ENCODE data around the gene SH3D19. TPM values are rescaled to one million over a fixed set of nuclear protein-coding genes. Genes with fewer than 3 reads are reported as not detected.
"Not testable (repeated sequence)": the region's sequence is repeated elsewhere in the genome, so short reads cannot be mapped to it uniquely, and the experiment has no call there.

Gene SH3D19
- polyA plus RNA-seq, 1 donor: 68.5 TPM

DNA sequence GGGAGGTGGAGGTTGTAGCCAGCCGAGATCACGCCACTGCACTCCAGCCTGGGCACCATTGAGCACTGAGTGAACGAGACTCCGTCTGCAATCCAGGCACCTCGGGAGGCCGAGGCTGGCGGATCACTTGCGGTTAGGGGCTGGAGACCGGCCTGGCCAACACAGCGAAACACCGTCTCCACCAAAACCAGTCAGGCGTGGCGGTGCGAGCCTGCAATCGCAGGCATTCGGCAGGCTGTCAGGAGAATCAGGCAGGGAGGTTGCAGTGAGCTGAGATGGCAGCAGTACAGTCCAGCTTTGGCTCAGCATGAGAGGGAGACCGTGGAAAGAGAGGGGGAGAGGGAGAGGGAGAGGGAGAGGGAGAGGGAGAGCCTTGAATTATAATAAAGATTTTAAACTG is 69.7 kb downstream of the SH3D19 start:
- H3K36me3 ChIP-seq (ENCODE audit: control insufficient read depth, insufficient read depth, low read length); DNase-seq; H3K27ac ChIP-seq (ENCODE audit: low read length); H3K9me3 ChIP-seq (ENCODE audit: control insufficient read depth, low read depth, low read length); H3K4me1 ChIP-seq (ENCODE audit: control insufficient read depth, insufficient read depth, low read length); H3K27me3 ChIP-seq (ENCODE audit: control insufficient read depth, insufficient read depth, low read length); H3K4me3 ChIP-seq (ENCODE audit: low read length): not testable (repeated sequence)
- no CpG with 5 or more reads among the region's 17 CpGs for WGBS (ENCODE audit: insufficient coverage, low lambda C conversion rate)

- no CpG with 5 or more reads among the region's 28 CpGs for WGBS (ENCODE audit: insufficient coverage, low lambda C conversion rate)
- not testable (repeated sequence) for H3K36me3 ChIP-seq (ENCODE audit: control insufficient read depth, insufficient read depth, low read length); H3K9me3 ChIP-seq (ENCODE audit: control insufficient read depth, low read depth, low read length); DNase-seq; H3K27ac ChIP-seq (ENCODE audit: low read length); H3K4me1 ChIP-seq (ENCODE audit: control insufficient read depth, insufficient read depth, low read length); H3K4me3 ChIP-seq (ENCODE audit: low read length); H3K27me3 ChIP-seq (ENCODE audit: control insufficient read depth, insufficient read depth, low read length)
Observed at GRCh38 chr4:151255226-151255625, 70.2 kb downstream of the SH3D19 start.

DNA sequence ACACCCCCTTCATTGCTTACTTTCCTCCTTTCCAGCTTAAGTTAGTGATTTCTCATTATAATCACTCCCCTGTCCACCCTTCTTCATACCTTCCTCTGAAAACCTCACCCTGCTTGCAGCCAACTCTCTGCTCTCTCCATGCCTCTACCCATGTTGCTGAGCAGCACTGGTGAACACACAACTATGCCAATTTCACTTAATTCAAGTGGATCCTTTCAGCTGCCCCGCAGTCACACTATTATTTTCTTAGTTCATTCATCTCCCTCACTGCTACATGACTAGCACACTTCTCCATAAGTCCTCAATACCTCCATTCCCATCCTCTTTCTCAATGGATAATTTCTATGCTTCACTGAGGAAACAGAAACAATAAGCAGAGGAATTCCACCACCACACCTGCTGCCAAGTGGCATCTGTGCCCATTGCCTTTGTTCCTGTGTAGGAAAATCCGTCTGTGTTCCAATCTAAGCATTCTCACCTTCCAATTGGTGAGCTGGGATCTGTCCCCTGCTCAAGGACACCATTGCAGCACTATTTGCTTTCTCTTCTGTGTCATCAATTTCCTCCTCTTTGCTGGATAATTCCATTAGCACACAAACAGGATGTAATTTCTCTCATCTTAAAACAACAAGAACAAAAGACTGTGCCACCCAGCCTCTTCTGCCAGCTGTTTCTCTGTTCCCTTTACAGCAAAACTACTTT is 73.7 kb downstream of the SH3D19 start:
- no CpG with 5 or more reads among the region's 2 CpGs for WGBS (ENCODE audit: insufficient coverage, low lambda C conversion rate)
- Histone ChIP-seq H3K27me3 (ENCODE audit: control insufficient read depth, insufficient read depth, low read length) (no peaks in the 10 kb centered on the region), H3K4me3 (ENCODE audit: low read length) (no peak overlapping the region), H3K36me3 (ENCODE audit: control insufficient read depth, insufficient read depth, low read length) (no peaks in the 10 kb centered on the region), H3K4me1 (ENCODE audit: control insufficient read depth, insufficient read depth, low read length) (peaks cover 4% of the 10 kb centered on the region), H3K9me3 (ENCODE audit: control insufficient read depth, low read depth, low read length) (peaks cover 5% of the 10 kb centered on the region), H3K27ac (ENCODE audit: low read length) (no peak overlapping the region)
- no peak for DNase-seq

- H3K27ac ChIP-seq (ENCODE audit: low read length): no peak overlapping the region
- peaks cover 2% of the 10 kb centered on the region for H3K9me3 ChIP-seq (ENCODE audit: control insufficient read depth, low read depth, low read length)
- no peak for DNase-seq
- WGBS (ENCODE audit: insufficient coverage, low lambda C conversion rate): no CpG with 5 or more reads among the region's 5 CpGs
- H3K4me1 ChIP-seq (ENCODE audit: control insufficient read depth, insufficient read depth, low read length): peaks cover 4% of the 10 kb centered on the region
- no peaks in the 10 kb centered on the region for H3K27me3 ChIP-seq (ENCODE audit: control insufficient read depth, insufficient read depth, low read length)
- no peak overlapping the region for H3K4me3 ChIP-seq (ENCODE audit: low read length)
- H3K36me3 ChIP-seq (ENCODE audit: control insufficient read depth, insufficient read depth, low read length): no peaks in the 10 kb centered on the region
Observed at GRCh38 chr4:151250706-151251105, 74.7 kb downstream of the SH3D19 start.

DNA sequence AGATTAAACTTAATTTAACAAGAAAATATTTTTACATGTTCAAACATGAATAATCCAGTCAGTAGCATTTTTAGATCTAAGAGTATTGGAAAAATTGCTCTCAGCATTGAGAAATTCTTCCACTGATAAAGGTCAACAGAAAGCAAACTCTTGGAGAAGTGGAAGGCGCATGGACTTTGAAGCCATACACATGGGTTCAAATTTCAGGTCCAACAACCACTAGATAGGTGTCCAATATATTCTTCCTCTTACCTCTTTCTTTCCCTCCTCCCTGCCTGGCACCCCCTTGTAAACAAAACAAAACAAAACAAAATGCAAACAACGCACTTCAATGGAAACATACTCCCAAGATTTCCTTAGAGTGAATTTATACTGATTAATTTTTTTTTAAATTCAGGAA is 76.9 kb downstream of the SH3D19 start:
- Histone ChIP-seq H3K4me1 (ENCODE audit: control insufficient read depth, insufficient read depth, low read length) (peaks cover 4% of the 10 kb centered on the region), H3K9me3 (ENCODE audit: control insufficient read depth, low read depth, low read length) (no peaks in the 10 kb centered on the region), H3K27me3 (ENCODE audit: control insufficient read depth, insufficient read depth, low read length) (no peaks in the 10 kb centered on the region), H3K4me3 (ENCODE audit: low read length) (no peak overlapping the region), H3K27ac (ENCODE audit: low read length) (peak overlapping the region; percentile 20), H3K36me3 (ENCODE audit: control insufficient read depth, insufficient read depth, low read length) (no peaks in the 10 kb centered on the region)
- 100% methylated on average over 1 of the region's 2 CpGs for WGBS (ENCODE audit: insufficient coverage, low lambda C conversion rate)
- DNase-seq: peak in 1 of 2 donors; percentile 61

GRCh38 chr4:151247395-151247794 is 78.0 kb downstream of the SH3D19 start:
- no peak for DNase-seq
- Histone ChIP-seq H3K9me3 (ENCODE audit: control insufficient read depth, low read depth, low read length) (no peaks in the 10 kb centered on the region), H3K4me1 (ENCODE audit: control insufficient read depth, insufficient read depth, low read length) (peaks cover 6% of the 10 kb centered on the region), H3K4me3 (ENCODE audit: low read length) (no peak overlapping the region), H3K36me3 (ENCODE audit: control insufficient read depth, insufficient read depth, low read length) (no peaks in the 10 kb centered on the region), H3K27ac (ENCODE audit: low read length) (no peak overlapping the region), H3K27me3 (ENCODE audit: control insufficient read depth, insufficient read depth, low read length) (no peaks in the 10 kb centered on the region)
- WGBS (ENCODE audit: insufficient coverage, low lambda C conversion rate): no CpG with 5 or more reads among the region's 2 CpGs

DNA sequence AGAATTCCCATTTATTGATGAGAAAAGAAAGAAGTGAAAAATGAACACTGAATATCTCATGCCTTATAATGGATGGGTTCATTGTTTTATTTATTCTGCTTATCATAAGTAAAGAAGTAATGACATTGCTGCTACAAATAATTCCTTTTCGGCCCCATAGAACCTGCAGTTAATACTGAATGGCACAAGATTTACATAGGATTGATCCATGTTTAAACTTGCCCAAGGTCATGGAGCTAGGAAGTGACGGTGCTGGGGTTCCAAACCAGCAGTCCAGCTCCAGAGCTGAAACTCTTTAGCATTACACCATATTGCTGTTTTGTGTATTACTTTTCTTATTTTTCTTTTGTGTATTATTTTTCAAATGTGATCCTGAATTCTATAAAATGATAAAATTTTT is 78.7 kb downstream of the SH3D19 start:
- no peak overlapping the region for H3K27ac ChIP-seq (ENCODE audit: low read length)
- H3K9me3 ChIP-seq (ENCODE audit: control insufficient read depth, low read depth, low read length): no peaks in the 10 kb centered on the region
- WGBS (ENCODE audit: insufficient coverage, low lambda C conversion rate): no CpG with 5 or more reads among the region's 2 CpGs
- peaks cover 6% of the 10 kb centered on the region for H3K4me1 ChIP-seq (ENCODE audit: control insufficient read depth, insufficient read depth, low read length)
- H3K36me3 ChIP-seq (ENCODE audit: control insufficient read depth, insufficient read depth, low read length): no peaks in the 10 kb centered on the region
- no peak for DNase-seq
- no peaks in the 10 kb centered on the region for H3K27me3 ChIP-seq (ENCODE audit: control insufficient read depth, insufficient read depth, low read length)
- H3K4me3 ChIP-seq (ENCODE audit: low read length): no peak overlapping the region

- no peak for DNase-seq
Observed at GRCh38 chr4:151242305-151242704, 83.1 kb downstream of the SH3D19 start.

GRCh38 chr4:151239608-151240007 is 85.8 kb downstream of the SH3D19 start:
- Histone ChIP-seq H3K27ac (ENCODE audit: low read length) (no peak overlapping the region), H3K27me3 (ENCODE audit: control insufficient read depth, insufficient read depth, low read length) (no peaks in the 10 kb centered on the region), H3K9me3 (ENCODE audit: control insufficient read depth, low read depth, low read length) (no peaks in the 10 kb centered on the region), H3K4me1 (ENCODE audit: control insufficient read depth, insufficient read depth, low read length) (peaks cover 2% of the 10 kb centered on the region), H3K4me3 (ENCODE audit: low read length) (no peak overlapping the region), H3K36me3 (ENCODE audit: control insufficient read depth, insufficient read depth, low read length) (peaks cover 2% of the 10 kb centered on the region)
- no peak for DNase-seq
- WGBS (ENCODE audit: insufficient coverage, low lambda C conversion rate): 100% methylated on average over 2 of the region's 3 CpGs

More at GRCh38 chr4:151242305-151242704, 83.1 kb downstream of the SH3D19 start:
- Histone ChIP-seq H3K9me3 (ENCODE audit: control insufficient read depth, low read depth, low read length) (no peaks in the 10 kb centered on the region), H3K36me3 (ENCODE audit: control insufficient read depth, insufficient read depth, low read length) (no peaks in the 10 kb centered on the region), H3K4me3 (ENCODE audit: low read length) (no peak overlapping the region), H3K27ac (ENCODE audit: low read length) (no peak overlapping the region), H3K4me1 (ENCODE audit: control insufficient read depth, insufficient read depth, low read length) (peaks cover 2% of the 10 kb centered on the region), H3K27me3 (ENCODE audit: control insufficient read depth, insufficient read depth, low read length) (no peaks in the 10 kb centered on the region)
- WGBS (ENCODE audit: insufficient coverage, low lambda C conversion rate): 100% methylated on average over 1 of the region's 2 CpGs

DNA sequence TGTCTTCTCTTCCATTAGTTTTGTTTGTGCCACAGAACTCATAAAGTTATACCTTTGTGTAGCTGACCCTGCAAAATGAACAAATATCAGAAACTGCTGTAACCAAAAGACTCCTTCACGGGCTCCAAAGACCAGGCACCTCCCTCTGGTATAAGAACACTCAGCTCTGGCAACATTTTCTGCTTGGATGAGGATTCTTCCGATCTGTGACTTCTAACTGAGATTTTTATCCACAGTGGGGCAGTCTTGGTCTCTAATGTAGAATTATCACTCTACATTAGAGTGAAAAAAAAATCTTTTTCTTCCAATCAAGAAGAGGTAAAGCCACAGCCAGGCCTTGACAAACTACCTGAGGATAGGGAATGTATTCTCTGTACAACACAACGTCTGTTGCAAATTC is 86.9 kb downstream of the SH3D19 start:
- Histone ChIP-seq H3K4me1 (ENCODE audit: control insufficient read depth, insufficient read depth, low read length) (peaks cover 2% of the 10 kb centered on the region), H3K36me3 (ENCODE audit: control insufficient read depth, insufficient read depth, low read length) (peaks cover 2% of the 10 kb centered on the region), H3K27ac (ENCODE audit: low read length) (no peak overlapping the region), H3K9me3 (ENCODE audit: control insufficient read depth, low read depth, low read length) (no peaks in the 10 kb centered on the region), H3K4me3 (ENCODE audit: low read length) (no peak overlapping the region), H3K27me3 (ENCODE audit: control insufficient read depth, insufficient read depth, low read length) (no peaks in the 10 kb centered on the region)
- DNase-seq: no peak
- no CpG with 5 or more reads among the region's 3 CpGs for WGBS (ENCODE audit: insufficient coverage, low lambda C conversion rate)

- DNase-seq: no peak
- H3K27ac ChIP-seq (ENCODE audit: low read length): no peak overlapping the region
- WGBS (ENCODE audit: insufficient coverage, low lambda C conversion rate): no CpG with 5 or more reads among the region's 27 CpGs
Observed at GRCh38 chr4:151236036-151236435, 89.4 kb downstream of the SH3D19 start.

More at GRCh38 chr4:151236036-151236435, 89.4 kb downstream of the SH3D19 start:
- H3K4me3 ChIP-seq (ENCODE audit: low read length): no peak overlapping the region
- H3K36me3 ChIP-seq (ENCODE audit: control insufficient read depth, insufficient read depth, low read length): peaks cover 2% of the 10 kb centered on the region
- H3K27me3 ChIP-seq (ENCODE audit: control insufficient read depth, insufficient read depth, low read length): no peaks in the 10 kb centered on the region
- H3K9me3 ChIP-seq (ENCODE audit: control insufficient read depth, low read depth, low read length): no peaks in the 10 kb centered on the region
- H3K4me1 ChIP-seq (ENCODE audit: control insufficient read depth, insufficient read depth, low read length): no peaks in the 10 kb centered on the region

All from large intestine (tissue), 3 donors.